ENCODE data around the gene ZBTB7C. TPM values are rescaled to one million over a fixed set of nuclear protein-coding genes. Genes with fewer than 3 reads are reported as not detected.

ZBTB7C gene
- polyA plus RNA-seq, 1 donor (not counting 4 experiments of a cell fraction or from before 2014, with no cell fraction given), result 0.58 TPM

DNA sequence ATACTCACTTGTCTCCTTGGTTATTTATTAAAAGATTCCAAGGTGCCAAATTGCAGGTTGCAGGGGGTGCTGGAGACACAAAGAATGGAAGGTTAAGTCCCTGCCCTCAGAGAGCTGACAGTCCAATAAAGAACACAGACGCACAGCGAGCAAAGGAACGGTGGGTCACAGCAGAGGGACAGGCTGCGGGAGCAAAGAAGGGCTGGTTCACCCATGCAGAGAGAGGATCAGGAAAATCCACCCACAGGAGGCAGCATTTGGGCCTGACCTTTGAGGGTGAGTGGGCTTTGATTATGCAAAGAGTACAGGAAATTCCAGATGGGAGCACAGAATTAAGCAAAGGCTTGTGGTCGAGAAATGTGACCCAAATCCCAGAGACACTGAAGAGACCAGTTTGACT lies 45.0 kb downstream of the ZBTB7C start:
- H2AFZ ChIP-seq (ENCODE audit: control insufficient read depth, low read length), result no peak overlapping the region
- H4K20me1 ChIP-seq (ENCODE audit: control insufficient read depth, extremely low read depth, insufficient read depth, low read length), result no peaks in the 10 kb centered on the region
- dilution Hi-C loops (cut with MboI; ENCODE audit: extremely low pct_ligation_motif_present, low sequenced_read_pairs), result no loop called here
- no peak overlapping the region for H3K4me2 ChIP-seq (ENCODE audit: control insufficient read depth, extremely low read depth, insufficient read depth, low read depth, low read length)
- H3K9me3 ChIP-seq (ENCODE audit: control insufficient read depth, low read depth, low read length), result no peaks in the 10 kb centered on the region
- no peak overlapping the region for H3K4me3 ChIP-seq (ENCODE audit: control insufficient read depth in 2 of 3, extremely low read depth in 1 of 3, insufficient read depth in 2 of 3, low read depth in 1 of 3, low read length in 3 of 3)
- H3K79me2 ChIP-seq (ENCODE audit: control insufficient read depth, insufficient read depth, low read length), result no peaks in the 10 kb centered on the region
- H3K27ac ChIP-seq (ENCODE audit: control insufficient read depth, insufficient read depth, low read length), result no peak overlapping the region
- TF ChIP-seq EZH2 (IDR thresholded peaks at IDR 0.05; ENCODE audit: low read length), result no peak
- TF ChIP-seq CTCF (optimal IDR thresholded peaks at IDR 0.05 in 1 of 3, IDR thresholded peaks at IDR 0.05 in 1 of 3, conservative IDR thresholded peaks at IDR 0.05 in 1 of 3; ENCODE audit: extremely low read depth in 1 of 3, insufficient read depth in 2 of 3, low read length in 3 of 3), result no peak
- DNase-seq (ENCODE audit: low read depth, low spot score) (no peak), FAIRE-seq (no peak)
- no peak overlapping the region for H3K9ac ChIP-seq (ENCODE audit: control insufficient read depth, extremely low read depth, insufficient read depth, low read length)
- H3K27me3 ChIP-seq (ENCODE audit: control insufficient read depth, extremely low read depth, insufficient read depth, low read length), result no peaks in the 10 kb centered on the region
- no peaks in the 10 kb centered on the region for H3K9me1 ChIP-seq (ENCODE audit: control insufficient read depth, extremely low read depth, insufficient read depth, low read length)
- H3K36me3 ChIP-seq (ENCODE audit: control insufficient read depth in 2 of 2, extremely low read depth in 1 of 2, insufficient read depth in 2 of 2, low read length in 2 of 2), result no peaks in the 10 kb centered on the region
- peaks cover 4% of the 10 kb centered on the region for H3K4me1 ChIP-seq (ENCODE audit: control insufficient read depth, extremely low read depth, insufficient read depth, low read length)

GRCh38 chr18:48363175-48363574 lies 46.0 kb downstream of the ZBTB7C start:
- Histone ChIP-seq H3K4me1 (ENCODE audit: control insufficient read depth, extremely low read depth, insufficient read depth, low read length) (peaks cover 4% of the 10 kb centered on the region), H3K27me3 (ENCODE audit: control insufficient read depth, extremely low read depth, insufficient read depth, low read length) (no peaks in the 10 kb centered on the region), H3K36me3 (ENCODE audit: control insufficient read depth in 2 of 2, extremely low read depth in 1 of 2, insufficient read depth in 2 of 2, low read length in 2 of 2) (no peaks in the 10 kb centered on the region), H3K79me2 (ENCODE audit: control insufficient read depth, insufficient read depth, low read length) (no peaks in the 10 kb centered on the region), H3K9me3 (ENCODE audit: control insufficient read depth, low read depth, low read length) (no peaks in the 10 kb centered on the region), H2AFZ (ENCODE audit: control insufficient read depth, low read length) (no peak overlapping the region), H3K27ac (ENCODE audit: control insufficient read depth, insufficient read depth, low read length) (no peak overlapping the region), H3K9me1 (ENCODE audit: control insufficient read depth, extremely low read depth, insufficient read depth, low read length) (no peaks in the 10 kb centered on the region), H3K4me2 (ENCODE audit: control insufficient read depth, extremely low read depth, insufficient read depth, low read depth, low read length) (no peak overlapping the region), H3K9ac (ENCODE audit: control insufficient read depth, extremely low read depth, insufficient read depth, low read length) (no peak overlapping the region), H3K4me3 (ENCODE audit: control insufficient read depth in 2 of 3, extremely low read depth in 1 of 3, insufficient read depth in 2 of 3, low read depth in 1 of 3, low read length in 3 of 3) (no peak overlapping the region), H4K20me1 (ENCODE audit: control insufficient read depth, extremely low read depth, insufficient read depth, low read length) (no peaks in the 10 kb centered on the region)
- DNase-seq (ENCODE audit: low read depth, low spot score) (no peak), FAIRE-seq (no peak)
- TF ChIP-seq EZH2 (IDR thresholded peaks at IDR 0.05; ENCODE audit: low read length) (no peak), CTCF (optimal IDR thresholded peaks at IDR 0.05 in 1 of 3, IDR thresholded peaks at IDR 0.05 in 1 of 3, conservative IDR thresholded peaks at IDR 0.05 in 1 of 3; ENCODE audit: extremely low read depth in 1 of 3, insufficient read depth in 2 of 3, low read length in 3 of 3) (no peak)
- dilution Hi-C loops (cut with MboI; ENCODE audit: extremely low pct_ligation_motif_present, low sequenced_read_pairs), result no loop called here
